ENCODE measurements around the gene CMYA5.

DNA sequence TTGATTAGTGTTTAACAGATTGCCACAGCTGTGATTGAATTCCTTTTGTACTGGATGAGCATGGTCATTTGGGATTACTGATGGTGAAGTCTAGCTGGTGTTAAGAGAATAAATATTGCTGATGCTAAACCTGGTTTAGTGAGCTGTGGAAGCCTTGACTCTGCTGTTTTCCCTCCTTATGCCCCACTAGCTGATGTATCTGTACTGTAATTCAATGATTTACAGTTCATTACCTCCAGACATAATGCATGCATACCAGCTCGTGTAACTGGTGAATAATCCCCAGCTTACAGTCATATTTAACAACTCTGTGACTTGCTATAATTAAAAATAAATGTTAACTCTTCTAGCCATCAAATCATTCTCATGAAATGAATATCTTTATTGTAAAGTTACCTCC is 1.7 kb upstream of the CMYA5 start:
- TF ChIP-seq, protein P1, sequence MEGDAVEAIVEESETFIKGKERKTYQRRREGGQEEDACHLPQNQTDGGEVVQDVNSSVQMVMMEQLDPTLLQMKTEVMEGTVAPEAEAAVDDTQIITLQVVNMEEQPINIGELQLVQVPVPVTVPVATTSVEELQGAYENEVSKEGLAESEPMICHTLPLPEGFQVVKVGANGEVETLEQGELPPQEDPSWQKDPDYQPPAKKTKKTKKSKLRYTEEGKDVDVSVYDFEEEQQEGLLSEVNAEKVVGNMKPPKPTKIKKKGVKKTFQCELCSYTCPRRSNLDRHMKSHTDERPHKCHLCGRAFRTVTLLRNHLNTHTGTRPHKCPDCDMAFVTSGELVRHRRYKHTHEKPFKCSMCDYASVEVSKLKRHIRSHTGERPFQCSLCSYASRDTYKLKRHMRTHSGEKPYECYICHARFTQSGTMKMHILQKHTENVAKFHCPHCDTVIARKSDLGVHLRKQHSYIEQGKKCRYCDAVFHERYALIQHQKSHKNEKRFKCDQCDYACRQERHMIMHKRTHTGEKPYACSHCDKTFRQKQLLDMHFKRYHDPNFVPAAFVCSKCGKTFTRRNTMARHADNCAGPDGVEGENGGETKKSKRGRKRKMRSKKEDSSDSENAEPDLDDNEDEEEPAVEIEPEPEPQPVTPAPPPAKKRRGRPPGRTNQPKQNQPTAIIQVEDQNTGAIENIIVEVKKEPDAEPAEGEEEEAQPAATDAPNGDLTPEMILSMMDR (IDR thresholded peaks at IDR 0.05), result no peak
- no peak for TF ChIP-seq POLR2A (IDR thresholded peaks at IDR 0.05)

Measured in thyroid gland (tissue), 4 donors.